Medulla oblongata (tissue), 1 donor: ENCODE results near the gene MRAS.
A peak's percentile ranks its signal among the peaks of the same experiment; 100 is the strongest.
"Not testable (repeated sequence)": the region's sequence is repeated elsewhere in the genome, so short reads cannot be mapped to it uniquely, and the experiment has no call there.

Experiments used
- DNase-seq: peaks from one replicate; pipeline ENCODE4 v3.0.0-alpha.2; 2015; ENCODE audit errors: extremely low spot score

Gene MRAS

GRCh38 chr3:138445236-138445635 lies 96.9 kb downstream of the MRAS start:
- DNase-seq, result peak; percentile 49

DNA sequence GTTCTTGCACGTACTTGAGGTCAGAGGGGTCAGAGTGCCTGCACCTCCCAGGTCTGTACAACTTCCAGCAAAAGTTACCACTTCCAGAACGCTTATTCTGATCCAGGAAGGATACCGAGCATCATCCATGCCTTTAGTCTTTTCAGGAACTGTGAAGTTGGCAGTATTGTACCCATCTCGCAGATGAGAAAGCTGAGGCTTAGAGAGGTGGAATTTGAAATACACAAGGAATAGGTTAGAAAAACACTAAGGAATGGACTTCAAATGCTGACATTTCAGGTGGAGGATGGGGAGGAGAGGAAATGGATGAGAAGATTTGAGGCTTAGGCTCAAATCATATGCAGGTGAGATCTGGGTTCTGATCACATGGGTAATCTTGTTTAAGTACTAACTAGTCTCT lies 97.3 kb downstream of the MRAS start:
- DNase-seq, result no peak

DNA sequence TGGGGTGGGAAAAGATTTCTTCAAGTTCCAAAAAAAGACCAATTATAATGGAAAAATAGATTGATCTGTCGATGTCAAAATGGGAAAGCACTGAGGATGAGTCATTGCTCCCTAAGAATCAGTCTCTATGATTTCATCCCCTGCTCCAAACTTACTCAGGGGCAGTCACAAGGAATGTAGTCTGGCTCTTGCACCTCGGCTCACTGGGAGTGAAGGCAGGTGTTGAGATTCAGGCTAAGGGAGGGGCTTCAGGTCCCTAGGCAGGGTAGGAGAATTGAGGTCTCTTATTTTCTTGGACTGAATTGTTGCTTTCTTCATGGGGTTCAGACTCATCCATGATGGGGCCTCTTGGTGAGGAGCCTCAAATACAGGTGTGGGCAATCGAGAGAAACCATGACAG lies 100.3 kb downstream of the MRAS start:
- no peak for DNase-seq

- DNase-seq, result no peak
These were observed 101.1 kb downstream of the MRAS start for GRCh38 chr3:138449490-138449889.

DNA sequence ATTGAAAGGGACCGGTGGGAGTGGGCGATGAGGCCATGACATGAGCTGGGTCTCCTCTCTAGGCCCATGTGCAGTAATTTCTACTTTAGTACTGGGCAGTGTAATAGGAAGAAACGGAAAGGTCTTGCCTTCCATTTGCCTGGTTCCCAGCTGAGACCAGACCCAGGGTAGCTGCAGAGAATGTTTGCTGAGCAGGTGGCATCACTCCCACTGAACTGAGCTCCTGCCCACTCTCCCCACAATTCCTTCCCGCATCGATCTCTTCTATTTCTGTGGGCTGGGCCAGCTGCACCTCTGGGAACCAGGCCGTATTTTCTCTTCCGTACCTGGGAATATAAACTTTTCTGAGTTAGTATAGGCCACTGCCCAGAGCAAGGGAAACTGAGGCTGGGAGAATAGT lies 101.8 kb downstream of the MRAS start:
- DNase-seq, result no peak

DNA sequence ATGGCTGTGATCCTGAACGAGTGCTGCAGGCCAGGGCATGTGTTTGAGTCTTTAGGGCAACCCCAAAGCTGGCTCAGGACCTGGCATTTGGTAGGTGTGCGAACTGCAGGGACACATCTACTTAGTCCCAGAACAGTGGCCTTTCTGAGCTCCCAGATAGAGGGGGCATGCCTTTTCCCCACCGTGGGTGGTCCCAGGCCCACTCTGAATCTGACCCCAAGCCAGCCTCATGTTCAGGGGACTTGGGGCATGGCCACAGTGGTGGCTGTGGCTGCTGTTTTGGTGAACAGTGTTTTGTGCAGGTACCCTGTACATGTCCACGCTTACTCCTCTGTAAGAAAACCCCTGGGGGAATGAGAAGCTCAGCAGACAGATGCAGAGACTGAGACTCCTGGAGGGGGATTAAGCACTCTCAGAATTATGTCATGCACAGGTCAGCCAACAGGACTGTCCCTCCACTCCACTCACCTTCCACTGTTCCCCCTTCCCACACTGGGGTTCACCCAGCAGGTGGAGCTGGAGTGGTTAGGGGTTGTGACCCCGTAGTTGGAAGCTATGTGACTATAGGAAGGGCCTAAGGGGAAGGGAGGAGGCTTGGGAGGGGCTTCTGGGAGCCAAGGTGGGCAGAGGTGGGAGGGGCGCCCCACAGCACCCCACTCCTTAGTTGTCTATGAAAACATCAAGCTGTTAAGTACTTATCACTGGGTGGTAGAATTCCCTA lies 102.5 kb downstream of the MRAS start:
- DNase-seq, result no peak

DNA sequence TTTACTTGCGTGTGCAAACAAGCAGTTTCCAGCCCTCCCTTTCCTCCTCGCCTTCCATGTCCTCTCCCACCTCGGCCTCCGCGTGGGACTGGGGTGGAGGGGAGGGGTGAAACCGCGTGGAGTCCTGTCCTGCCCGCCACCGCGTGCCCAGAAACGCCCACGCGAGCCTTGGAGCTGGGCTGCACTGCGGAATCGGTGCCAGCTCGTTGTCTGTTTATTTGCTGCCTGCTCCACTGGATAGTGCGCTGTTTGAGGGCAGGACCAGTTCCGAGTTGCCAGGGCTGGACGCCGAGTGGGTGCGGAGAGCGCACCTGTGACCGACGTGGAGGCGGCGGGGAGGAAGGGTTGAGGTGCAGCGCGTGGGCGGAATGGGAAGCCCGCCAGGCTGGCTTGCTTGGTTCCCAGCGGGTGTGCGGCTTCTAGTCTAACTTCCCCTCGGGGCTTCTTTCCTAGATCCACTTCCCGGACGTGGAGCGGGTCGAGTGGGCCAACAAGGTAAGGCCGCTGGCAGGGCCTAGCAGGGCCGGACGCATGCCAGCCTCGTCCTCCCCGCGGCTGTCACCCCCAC lies 103.3 kb downstream of the MRAS start:
- DNase-seq, result no peak

DNA sequence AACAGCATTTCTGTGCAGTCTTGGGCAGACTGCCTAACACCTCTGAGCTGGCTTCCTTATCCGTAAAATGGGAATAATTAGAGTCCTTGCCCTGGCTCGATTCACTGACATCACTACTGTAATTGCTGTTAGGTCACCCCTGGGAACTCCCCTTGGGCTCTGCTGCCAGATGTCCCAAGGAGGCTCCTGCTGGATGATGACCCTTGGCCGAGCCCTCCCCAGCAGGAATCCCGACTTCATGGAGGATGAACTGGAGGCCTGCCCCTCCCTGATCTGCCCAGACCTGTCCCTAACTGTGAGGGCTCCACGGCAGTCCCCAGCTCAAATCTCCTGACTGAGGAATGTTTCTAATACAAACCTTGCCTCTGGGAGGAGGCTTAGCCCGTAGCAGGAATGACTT lies 104.1 kb downstream of the MRAS start:
- no peak for DNase-seq

- not testable (repeated sequence) for DNase-seq
These were observed 105.6 kb downstream of the MRAS start for GRCh38 chr3:138453940-138454339.
